ENCODE measurements around the gene SRGAP1.
"Not testable (repeated sequence)": the region's sequence is repeated elsewhere in the genome, so short reads cannot be mapped to it uniquely, and the experiment has no call there.

The SRGAP1 gene

GRCh38 chr12:64058541-64059265 is 214.2 kb downstream of the SRGAP1 start:
- no peaks in the 10 kb centered on the region for H3K27me3 ChIP-seq (ENCODE audit: insufficient read depth, low read length)
- H2AFZ ChIP-seq (ENCODE audit: low read depth, low read length): no peak overlapping the region
- no peaks in the 10 kb centered on the region for H3K9me3 ChIP-seq (ENCODE audit: low read length)
- H3K36me3 ChIP-seq (ENCODE audit: insufficient read depth, low read length): peaks cover 25% of the 10 kb centered on the region
- peaks cover 28% of the 10 kb centered on the region for H3K4me1 ChIP-seq (ENCODE audit: insufficient read depth, low read length)
- H3K4me3 ChIP-seq (ENCODE audit: low read length): no peak overlapping the region

- H3K36me3 ChIP-seq (ENCODE audit: insufficient read depth, low read length): peaks cover 33% of the 10 kb centered on the region
- no peaks in the 10 kb centered on the region for H3K9me3 ChIP-seq (ENCODE audit: low read length)
- no peak overlapping the region for H3K4me3 ChIP-seq (ENCODE audit: low read length)
- H3K27me3 ChIP-seq (ENCODE audit: insufficient read depth, low read length): no peaks in the 10 kb centered on the region
- H3K4me1 ChIP-seq (ENCODE audit: insufficient read depth, low read length): peaks cover 28% of the 10 kb centered on the region
- H2AFZ ChIP-seq (ENCODE audit: low read depth, low read length): no peak overlapping the region
These were observed 215.2 kb downstream of the SRGAP1 start for GRCh38 chr12:64059685-64060084.

- Histone ChIP-seq H3K4me3 (ENCODE audit: low read length) (no peak overlapping the region), H3K27me3 (ENCODE audit: insufficient read depth, low read length) (no peaks in the 10 kb centered on the region), H2AFZ (ENCODE audit: low read depth, low read length) (no peak overlapping the region), H3K4me1 (ENCODE audit: insufficient read depth, low read length) (peaks cover 23% of the 10 kb centered on the region), H3K36me3 (ENCODE audit: insufficient read depth, low read length) (peaks cover 44% of the 10 kb centered on the region), H3K9me3 (ENCODE audit: low read length) (no peaks in the 10 kb centered on the region)
These were observed 217.4 kb downstream of the SRGAP1 start for GRCh38 chr12:64061868-64062375.

GRCh38 chr12:64063121-64063520 is 218.6 kb downstream of the SRGAP1 start:
- H3K36me3 ChIP-seq (ENCODE audit: insufficient read depth, low read length): peaks cover 43% of the 10 kb centered on the region
- H3K27me3 ChIP-seq (ENCODE audit: insufficient read depth, low read length): no peaks in the 10 kb centered on the region
- H2AFZ ChIP-seq (ENCODE audit: low read depth, low read length): no peak overlapping the region
- peaks cover 12% of the 10 kb centered on the region for H3K4me1 ChIP-seq (ENCODE audit: insufficient read depth, low read length)
- H3K4me3 ChIP-seq (ENCODE audit: low read length): no peak overlapping the region
- no peaks in the 10 kb centered on the region for H3K9me3 ChIP-seq (ENCODE audit: low read length)

DNA sequence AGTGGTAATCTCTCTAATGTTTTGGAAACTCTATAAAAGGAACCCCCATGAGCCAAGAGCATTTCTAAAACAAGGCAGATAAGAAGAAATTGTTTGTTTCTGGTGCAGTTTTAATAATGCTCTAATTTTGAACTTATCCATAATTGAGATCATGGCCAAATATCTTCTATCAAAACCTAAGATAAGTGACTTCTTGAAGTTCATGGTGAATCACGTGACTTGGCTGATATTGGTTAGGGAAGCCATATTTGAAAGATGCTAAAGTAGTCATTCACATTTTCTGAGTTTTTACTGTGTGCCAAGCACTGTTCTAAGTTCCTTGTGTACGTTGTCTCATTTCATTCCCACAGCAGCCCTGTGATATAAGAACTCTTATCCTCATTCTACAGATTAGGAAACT is 219.7 kb downstream of the SRGAP1 start:
- Histone ChIP-seq H3K36me3 (ENCODE audit: insufficient read depth, low read length) (peaks cover 47% of the 10 kb centered on the region), H3K4me1 (ENCODE audit: insufficient read depth, low read length) (peaks cover 1% of the 10 kb centered on the region), H3K9me3 (ENCODE audit: low read length) (no peaks in the 10 kb centered on the region), H2AFZ (ENCODE audit: low read depth, low read length) (no peak overlapping the region), H3K4me3 (ENCODE audit: low read length) (no peak overlapping the region), H3K27me3 (ENCODE audit: insufficient read depth, low read length) (no peaks in the 10 kb centered on the region)

- Histone ChIP-seq H3K27me3 (ENCODE audit: insufficient read depth, low read length) (no peaks in the 10 kb centered on the region), H3K4me1 (ENCODE audit: insufficient read depth, low read length) (no peaks in the 10 kb centered on the region), H3K9me3 (ENCODE audit: low read length) (no peaks in the 10 kb centered on the region), H2AFZ (ENCODE audit: low read depth, low read length) (no peak overlapping the region), H3K4me3 (ENCODE audit: low read length) (no peak overlapping the region), H3K36me3 (ENCODE audit: insufficient read depth, low read length) (peaks cover 51% of the 10 kb centered on the region)
These were observed 220.2 kb downstream of the SRGAP1 start for GRCh38 chr12:64064706-64065105.

DNA sequence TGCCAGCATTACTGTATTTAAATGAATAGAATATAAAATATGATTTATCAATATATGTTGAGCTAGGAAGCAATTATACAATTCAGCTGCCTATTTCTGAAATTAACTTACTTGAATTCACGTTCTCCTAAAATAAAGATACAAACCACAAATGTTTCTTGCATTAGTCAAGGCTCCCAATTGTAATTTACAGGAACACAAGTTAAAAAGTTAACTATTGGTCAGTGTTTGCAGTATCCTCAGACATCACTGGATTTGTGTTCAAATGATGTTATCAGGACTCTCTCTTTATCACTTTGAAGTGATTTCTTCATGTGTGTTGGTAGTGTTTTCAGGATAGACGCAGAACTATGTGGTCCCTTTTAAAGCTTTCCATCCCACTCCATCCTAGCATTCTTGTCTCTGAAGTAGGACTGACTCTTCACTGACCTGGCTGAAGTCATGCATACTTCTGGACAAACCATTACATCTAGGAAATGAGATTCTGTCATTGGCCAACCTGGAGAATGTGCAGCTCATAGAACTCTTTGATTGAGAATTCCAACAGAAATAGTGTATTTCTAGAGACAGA is 221.5 kb downstream of the SRGAP1 start:
- no peaks in the 10 kb centered on the region for H3K9me3 ChIP-seq (ENCODE audit: low read length)
- H3K4me3 ChIP-seq (ENCODE audit: low read length): no peak overlapping the region
- H2AFZ ChIP-seq (ENCODE audit: low read depth, low read length): no peak overlapping the region
- no peaks in the 10 kb centered on the region for H3K27me3 ChIP-seq (ENCODE audit: insufficient read depth, low read length)
- peaks cover 60% of the 10 kb centered on the region for H3K36me3 ChIP-seq (ENCODE audit: insufficient read depth, low read length)
- H3K4me1 ChIP-seq (ENCODE audit: insufficient read depth, low read length): no peaks in the 10 kb centered on the region

DNA sequence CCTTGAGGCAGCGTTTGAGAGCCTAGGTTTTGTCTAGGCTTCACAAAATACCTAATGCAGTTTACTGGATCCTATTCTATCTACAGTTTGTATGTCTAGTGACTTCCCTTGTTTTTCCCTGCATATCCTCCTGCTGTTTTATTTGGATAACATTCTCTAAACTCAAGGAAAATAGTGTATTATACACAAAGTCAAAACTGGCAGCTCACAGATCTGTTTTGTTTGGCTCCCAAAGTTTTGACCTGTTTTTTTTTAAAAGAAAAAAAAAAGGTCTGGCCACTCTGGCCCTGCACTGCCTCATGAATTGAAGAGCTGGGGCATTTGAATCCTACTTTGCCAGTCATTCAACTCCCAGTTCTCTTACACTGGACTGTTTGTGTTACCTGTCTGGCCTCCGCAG is 222.3 kb downstream of the SRGAP1 start:
- Histone ChIP-seq H3K27me3 (ENCODE audit: insufficient read depth, low read length) (no peaks in the 10 kb centered on the region), H3K4me1 (ENCODE audit: insufficient read depth, low read length) (no peaks in the 10 kb centered on the region), H3K36me3 (ENCODE audit: insufficient read depth, low read length) (peaks cover 66% of the 10 kb centered on the region), H2AFZ (ENCODE audit: low read depth, low read length) (no peak overlapping the region), H3K4me3 (ENCODE audit: low read length) (no peak overlapping the region), H3K9me3 (ENCODE audit: low read length) (no peaks in the 10 kb centered on the region)

- no peak overlapping the region for H2AFZ ChIP-seq (ENCODE audit: low read depth, low read length)
- peaks cover 66% of the 10 kb centered on the region for H3K36me3 ChIP-seq (ENCODE audit: insufficient read depth, low read length)
- H3K9me3 ChIP-seq (ENCODE audit: low read length): no peaks in the 10 kb centered on the region
- no peaks in the 10 kb centered on the region for H3K27me3 ChIP-seq (ENCODE audit: insufficient read depth, low read length)
- no peaks in the 10 kb centered on the region for H3K4me1 ChIP-seq (ENCODE audit: insufficient read depth, low read length)
- no peak overlapping the region for H3K4me3 ChIP-seq (ENCODE audit: low read length)
These were observed 226.0 kb downstream of the SRGAP1 start for GRCh38 chr12:64070454-64070853.

GRCh38 chr12:64072916-64073575 is 228.5 kb downstream of the SRGAP1 start:
- Histone ChIP-seq H3K4me1 (ENCODE audit: insufficient read depth, low read length) (no peaks in the 10 kb centered on the region), H2AFZ (ENCODE audit: low read depth, low read length) (no peak overlapping the region), H3K9me3 (ENCODE audit: low read length) (no peaks in the 10 kb centered on the region), H3K27me3 (ENCODE audit: insufficient read depth, low read length) (no peaks in the 10 kb centered on the region), H3K4me3 (ENCODE audit: low read length) (no peak overlapping the region), H3K36me3 (ENCODE audit: insufficient read depth, low read length) (peaks cover 62% of the 10 kb centered on the region)

GRCh38 chr12:64076565-64076964 is 232.1 kb downstream of the SRGAP1 start:
- H3K36me3 ChIP-seq (ENCODE audit: insufficient read depth, low read length): peaks cover 70% of the 10 kb centered on the region
- not testable (repeated sequence) for H3K4me3 ChIP-seq (ENCODE audit: low read length); H3K27me3 ChIP-seq (ENCODE audit: insufficient read depth, low read length); H3K9me3 ChIP-seq (ENCODE audit: low read length); H3K4me1 ChIP-seq (ENCODE audit: insufficient read depth, low read length); H2AFZ ChIP-seq (ENCODE audit: low read depth, low read length)

DNA sequence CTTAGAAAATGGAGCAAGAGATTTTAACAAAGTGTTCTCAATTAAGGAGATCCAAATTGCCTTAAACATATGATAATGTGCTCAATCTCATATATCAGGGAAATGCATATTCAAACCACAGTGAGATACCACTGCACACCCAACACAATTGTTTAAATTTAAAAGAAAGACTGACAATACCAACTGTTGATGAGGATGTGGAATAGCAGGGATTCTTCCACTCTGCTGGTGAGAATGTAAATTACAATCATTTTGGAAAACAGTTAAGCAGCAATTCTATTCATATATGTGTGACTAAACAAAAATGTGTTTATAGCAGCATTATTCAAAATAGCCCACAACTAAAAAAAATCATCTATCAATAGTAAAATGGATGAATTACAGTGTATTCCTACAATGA is 233.4 kb downstream of the SRGAP1 start:
- Histone ChIP-seq H3K4me1 (ENCODE audit: insufficient read depth, low read length) (no peaks in the 10 kb centered on the region), H3K9me3 (ENCODE audit: low read length) (no peaks in the 10 kb centered on the region)

GRCh38 chr12:64080319-64081007 is 236.0 kb downstream of the SRGAP1 start:
- H2AFZ ChIP-seq (ENCODE audit: low read depth, low read length): no peak overlapping the region
- H3K4me3 ChIP-seq (ENCODE audit: low read length): no peak overlapping the region
- H3K27me3 ChIP-seq (ENCODE audit: insufficient read depth, low read length): no peaks in the 10 kb centered on the region
- no peaks in the 10 kb centered on the region for H3K4me1 ChIP-seq (ENCODE audit: insufficient read depth, low read length)
- H3K36me3 ChIP-seq (ENCODE audit: insufficient read depth, low read length): peaks cover 62% of the 10 kb centered on the region
- no peaks in the 10 kb centered on the region for H3K9me3 ChIP-seq (ENCODE audit: low read length)

More for the DNA sequence above, 233.4 kb downstream of the SRGAP1 start:
- H3K27me3 ChIP-seq (ENCODE audit: insufficient read depth, low read length): no peaks in the 10 kb centered on the region
- no peak overlapping the region for H2AFZ ChIP-seq (ENCODE audit: low read depth, low read length)
- H3K4me3 ChIP-seq (ENCODE audit: low read length): no peak overlapping the region
- H3K36me3 ChIP-seq (ENCODE audit: insufficient read depth, low read length): peaks cover 72% of the 10 kb centered on the region

Data from neuron (in vitro differentiated cells).